ENCODE measurements around the gene NDUFAF7. TPM values are rescaled to one million over a fixed set of nuclear protein-coding genes. Genes with fewer than 3 reads are reported as not detected.

The NDUFAF7 gene
- total and polyA plus RNA-seq, 9 of the 15 experiments (the other 6 are each of a cell fraction or from before 2014, with no cell fraction given), result 14.9 to 41.6 (median 23.9) TPM

DNA sequence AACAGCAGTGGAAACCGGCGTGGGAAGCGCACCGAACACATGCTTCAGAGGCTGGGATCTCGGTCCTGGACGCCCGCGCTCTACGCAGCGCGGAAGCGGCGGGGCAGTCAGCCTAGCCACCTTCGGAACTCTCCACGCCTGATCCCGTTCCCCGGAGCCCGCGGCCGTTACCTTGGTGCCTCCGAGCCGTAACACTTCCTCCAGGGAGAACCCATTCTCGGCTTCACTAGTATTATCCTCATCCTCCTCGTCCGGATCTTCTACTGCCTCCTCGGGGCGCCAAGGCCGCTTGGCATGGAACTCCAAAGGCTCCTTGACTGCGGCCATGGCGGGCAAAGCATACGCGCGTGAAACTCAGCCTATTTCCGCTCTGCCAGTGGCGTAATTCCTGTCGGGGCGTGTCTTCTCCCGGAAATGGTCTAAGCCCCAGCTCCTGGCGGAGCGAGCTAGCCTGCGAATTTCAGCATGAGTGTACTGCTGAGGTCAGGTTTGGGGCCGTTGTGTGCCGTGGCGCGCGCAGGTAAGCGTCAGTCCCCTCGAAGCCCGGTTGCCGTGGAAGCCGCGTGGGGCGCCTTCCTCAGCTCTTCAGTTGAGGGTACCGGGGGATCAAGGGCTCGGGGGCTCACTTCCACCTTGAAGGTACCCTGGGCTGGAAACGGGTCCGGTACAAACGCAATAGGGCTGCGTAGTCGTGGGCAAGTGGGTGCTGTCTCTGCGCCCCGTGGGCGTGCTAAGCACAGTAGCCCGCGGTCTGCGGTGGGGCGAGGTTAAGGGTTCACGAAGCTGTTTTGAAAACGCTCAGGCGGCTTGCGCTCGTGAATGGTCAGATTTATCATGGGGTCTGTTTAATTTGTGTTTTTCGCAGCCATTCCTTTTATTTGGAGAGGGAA, at the start of gene NDUFAF7, which contains the start of gene CEBPZ (continued):
- TF ChIP-seq ZNF318 (IDR thresholded peaks at IDR 0.05; ENCODE audit: borderline replicate concordance in 1 of 2, low read depth in 1 of 2), result no peak
- TF ChIP-seq, protein P1, sequence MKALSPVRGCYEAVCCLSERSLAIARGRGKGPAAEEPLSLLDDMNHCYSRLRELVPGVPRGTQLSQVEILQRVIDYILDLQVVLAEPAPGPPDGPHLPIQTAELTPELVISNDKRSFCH (CRISPR knock-in tag; IDR thresholded peaks at IDR 0.05), result no peak
- TF ChIP-seq, protein P1 (tag; IDR thresholded peaks at IDR 0.05), result peak; percentile 14; the same call in 1 of the 2 replicates
- TF ChIP-seq HDAC2 (IDR thresholded peaks at IDR 0.05), result peak; percentile 76
- peak; percentile 8; the same call in 1 of the 2 replicates for TF ChIP-seq EP300 (IDR thresholded peaks at IDR 0.05; ENCODE audit: low read length)
- TF ChIP-seq CTCFL (IDR thresholded peaks at IDR 0.05; ENCODE audit: borderline replicate concordance, insufficient read depth, low read depth, low read length, poor library complexity, severe bottlenecking), result no peak
- TF ChIP-seq POLR2H (tag; IDR thresholded peaks at IDR 0.05; ENCODE audit: low read depth), result peak; percentile 79
- TF ChIP-seq GTF2F1 (IDR thresholded peaks at IDR 0.05; ENCODE audit: low read depth, low read length), result peak; percentile 78
- TF ChIP-seq PCBP2 (IDR thresholded peaks at IDR 0.05; ENCODE audit: low read depth, low read length, poor library complexity, severe bottlenecking), result no peak
- TF ChIP-seq, protein P2, sequence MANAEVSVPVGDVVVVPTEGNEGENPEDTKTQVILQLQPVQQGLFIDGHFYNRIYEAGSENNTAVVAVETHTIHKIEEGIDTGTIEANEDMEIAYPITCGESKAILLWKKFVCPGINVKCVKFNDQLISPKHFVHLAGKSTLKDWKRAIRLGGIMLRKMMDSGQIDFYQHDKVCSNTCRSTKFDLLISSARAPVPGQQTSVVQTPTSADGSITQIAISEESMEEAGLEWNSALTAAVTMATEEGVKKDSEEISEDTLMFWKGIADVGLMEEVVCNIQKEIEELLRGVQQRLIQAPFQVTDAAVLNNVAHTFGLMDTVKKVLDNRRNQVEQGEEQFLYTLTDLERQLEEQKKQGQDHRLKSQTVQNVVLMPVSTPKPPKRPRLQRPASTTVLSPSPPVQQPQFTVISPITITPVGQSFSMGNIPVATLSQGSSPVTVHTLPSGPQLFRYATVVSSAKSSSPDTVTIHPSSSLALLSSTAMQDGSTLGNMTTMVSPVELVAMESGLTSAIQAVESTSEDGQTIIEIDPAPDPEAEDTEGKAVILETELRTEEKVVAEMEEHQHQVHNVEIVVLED (CRISPR knock-in tag; IDR thresholded peaks at IDR 0.05), result no peak
- TF ChIP-seq XRCC5 (IDR thresholded peaks at IDR 0.05; ENCODE audit: low read depth, low read length), result no peak

Data from K562 (cell line).